IPS DF 4.7 (cell line): ENCODE data around the gene ZNF77.
"Not testable (repeated sequence)": the region's sequence is repeated elsewhere in the genome, so short reads cannot be mapped to it uniquely, and the experiment has no call there.

Source experiments
- DNase-seq: peaks from one replicate; pipeline ENCODE4 v3.0.0-alpha.2; 2013; ENCODE audit warnings: low spot score; ENCODE audit errors: extremely low read depth

The ZNF77 gene

DNA sequence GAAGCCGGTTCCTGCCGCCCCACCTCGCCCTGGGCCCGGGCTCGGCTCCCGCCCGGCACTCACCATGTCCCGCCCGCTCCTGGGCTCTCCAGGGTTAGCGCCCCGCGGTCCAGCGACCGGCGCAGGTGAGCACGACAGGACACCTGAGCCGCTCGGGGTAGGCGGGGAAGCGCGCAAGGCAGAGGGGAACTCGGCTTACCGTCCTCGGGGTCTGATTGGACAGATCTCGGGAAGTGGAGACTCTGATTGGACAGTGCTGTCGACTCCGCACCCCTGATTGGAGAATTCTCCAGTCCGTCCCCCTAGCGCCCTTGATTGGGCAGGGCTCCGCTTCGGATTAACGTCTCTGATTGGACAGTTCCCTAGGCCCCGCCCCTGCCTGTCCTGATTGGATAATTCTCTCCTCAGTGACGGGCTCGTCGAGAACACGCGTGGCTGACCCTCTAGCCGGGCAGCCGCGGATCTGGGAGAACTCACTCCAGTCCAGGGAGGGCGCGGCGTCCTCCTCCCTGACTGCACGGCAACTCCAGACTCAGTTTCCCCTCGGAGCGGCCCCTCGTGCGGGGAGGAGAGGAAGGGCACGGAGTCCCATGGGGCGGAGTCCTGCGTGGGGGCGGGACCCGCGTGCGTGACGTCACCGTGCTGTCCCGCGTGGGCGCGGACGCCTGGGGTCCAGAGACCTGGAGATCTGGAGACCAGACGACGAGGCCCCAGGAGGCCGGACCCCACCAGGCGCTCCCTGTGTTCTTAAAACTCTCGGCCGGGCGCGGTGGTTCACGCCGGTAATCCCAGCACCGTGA lies at the start of gene ZNF77:
TSS of gene ZNF77 (minus strand) at position 197 of the 800 bp plus-strand sequence. CDS start at position 66, 131 bp downstream.
- DNase-seq, result peak; percentile 95

DNA sequence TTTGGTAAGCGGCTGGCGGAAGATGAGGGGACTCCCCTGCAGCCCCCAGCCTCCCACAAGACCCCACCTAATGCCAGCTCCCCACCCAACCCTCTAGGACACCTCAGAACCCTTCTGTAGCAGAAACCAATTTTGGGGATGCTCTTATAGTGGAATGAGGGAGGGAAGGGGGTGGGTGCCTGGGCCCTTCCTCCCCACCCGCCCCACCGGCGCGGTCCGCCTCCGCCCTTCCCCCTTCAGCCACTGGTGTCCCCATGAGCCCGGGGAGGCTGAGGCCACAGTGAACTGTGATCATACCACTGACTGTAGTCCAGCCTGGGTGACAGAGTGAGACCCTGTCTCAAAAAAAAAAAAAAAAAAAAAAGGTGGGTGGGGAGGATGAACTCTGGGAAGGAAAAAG lies 48.8 kb upstream of the ZNF77 start:
- no peak for DNase-seq

DNA sequence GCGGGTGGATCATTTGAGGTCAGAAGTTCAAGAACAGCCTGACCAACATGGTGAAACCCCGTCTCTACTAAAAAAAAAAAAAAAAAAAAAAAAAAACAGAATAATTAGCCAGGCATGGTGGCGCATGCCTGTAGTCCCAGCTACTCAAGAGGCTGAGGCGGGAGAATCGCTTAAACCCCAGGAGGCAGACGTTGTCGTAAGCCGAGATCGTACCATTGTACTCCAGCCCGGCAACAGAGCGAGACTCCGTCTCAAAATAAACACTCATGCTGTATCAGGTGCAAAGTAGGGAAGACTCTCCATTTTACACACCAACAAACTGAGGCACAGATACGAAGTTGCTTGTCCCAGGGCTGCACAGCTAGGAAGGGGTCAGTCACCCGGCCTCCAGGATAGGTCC lies 48.2 kb upstream of the ZNF77 start:
- DNase-seq, result no peak

DNA sequence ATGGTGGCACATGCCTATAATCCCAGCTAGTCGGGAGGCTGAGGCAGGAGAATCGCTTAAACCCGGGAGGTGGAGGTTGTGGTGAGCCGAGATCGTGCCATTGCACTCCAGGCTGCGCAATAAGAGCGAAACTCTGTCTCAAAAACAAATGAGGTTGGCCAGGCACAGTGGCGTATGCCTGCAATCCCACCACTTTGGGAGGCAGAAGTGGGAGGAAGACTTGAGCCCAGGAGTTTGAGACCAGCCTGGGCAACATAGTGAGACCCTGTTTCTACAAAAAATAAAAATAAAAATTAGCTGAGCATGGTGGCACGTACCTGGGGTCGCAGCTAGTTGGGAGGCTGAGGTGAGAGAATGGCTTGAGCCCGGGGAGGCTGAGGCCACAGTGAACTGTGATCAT lies 47.6 kb upstream of the ZNF77 start:
- not testable (repeated sequence) for DNase-seq

DNA sequence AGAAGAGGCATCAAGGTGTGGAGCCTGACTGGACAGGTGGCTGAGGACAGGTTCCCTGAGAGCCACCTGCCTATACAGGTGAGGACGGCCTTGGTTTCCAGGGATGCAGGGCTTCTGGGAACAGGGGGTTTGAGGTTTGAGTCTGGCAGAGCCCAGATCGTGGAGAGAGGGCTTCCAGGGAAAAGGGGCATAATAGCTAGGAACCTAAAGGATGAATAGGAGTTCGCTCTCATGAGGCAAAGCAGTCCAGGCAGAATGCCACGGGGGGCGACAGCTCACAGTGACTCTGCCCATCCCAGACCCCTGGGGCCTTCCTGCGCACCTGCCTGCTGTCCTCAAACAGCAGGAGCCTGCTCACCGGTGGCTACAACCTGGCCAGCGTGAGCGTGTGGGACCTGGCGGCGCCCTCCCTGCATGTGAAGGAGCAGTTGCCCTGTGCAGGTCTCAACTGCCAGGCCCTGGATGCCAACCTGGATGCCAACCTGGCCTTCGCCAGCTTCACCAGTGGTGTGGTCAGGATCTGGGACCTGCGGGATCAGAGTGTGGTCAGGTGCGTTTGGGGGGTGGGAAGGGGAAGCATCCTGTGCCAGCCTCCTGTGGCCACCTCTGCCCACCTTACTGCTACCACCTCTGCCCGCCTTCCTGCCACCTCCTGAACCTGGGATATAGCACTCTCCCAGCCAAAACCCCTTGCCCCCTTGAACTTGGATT lies 44.6 kb upstream of the ZNF77 start:
- no peak for DNase-seq

DNA sequence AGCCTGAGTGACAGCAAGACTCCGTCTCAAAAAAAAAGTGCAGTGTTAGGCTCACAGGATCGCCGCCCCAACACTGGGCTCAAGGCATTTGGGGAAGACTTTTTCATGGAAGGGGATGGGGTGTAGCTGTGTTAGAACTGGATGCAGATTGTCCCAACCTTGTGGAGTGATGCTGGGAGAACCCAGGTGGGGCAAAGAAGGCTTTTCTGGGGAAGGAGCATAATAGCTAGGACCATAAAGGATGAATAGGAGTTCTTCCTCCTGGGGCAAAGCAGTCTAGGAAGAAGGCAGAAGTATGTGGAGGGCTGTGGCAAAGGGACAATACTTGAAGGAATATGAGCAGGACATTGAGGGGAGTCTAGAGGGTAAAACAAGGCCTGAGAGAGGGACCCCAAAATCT lies 43.8 kb upstream of the ZNF77 start:
- DNase-seq, result no peak

DNA sequence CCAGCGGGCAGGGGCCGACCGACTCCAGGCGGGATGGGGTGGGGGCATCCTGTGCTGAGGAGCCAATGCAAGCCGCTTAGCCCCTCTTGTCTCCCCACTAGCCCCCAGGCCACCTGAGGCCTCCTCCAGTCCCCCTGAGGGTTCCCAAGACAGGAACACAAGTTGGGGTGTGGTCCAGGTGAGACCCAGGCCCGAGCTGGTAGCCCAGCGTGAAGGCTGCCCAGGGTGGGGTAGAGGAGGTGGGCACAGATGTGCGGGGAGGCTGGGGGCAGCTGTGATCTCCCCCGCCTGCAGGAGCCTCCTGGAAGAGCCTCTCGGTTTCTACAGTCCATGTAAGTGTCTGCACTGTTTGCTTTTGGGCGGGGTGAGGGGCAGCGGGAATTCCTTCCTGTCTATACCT lies 43.0 kb upstream of the ZNF77 start:
- no peak for DNase-seq

DNA sequence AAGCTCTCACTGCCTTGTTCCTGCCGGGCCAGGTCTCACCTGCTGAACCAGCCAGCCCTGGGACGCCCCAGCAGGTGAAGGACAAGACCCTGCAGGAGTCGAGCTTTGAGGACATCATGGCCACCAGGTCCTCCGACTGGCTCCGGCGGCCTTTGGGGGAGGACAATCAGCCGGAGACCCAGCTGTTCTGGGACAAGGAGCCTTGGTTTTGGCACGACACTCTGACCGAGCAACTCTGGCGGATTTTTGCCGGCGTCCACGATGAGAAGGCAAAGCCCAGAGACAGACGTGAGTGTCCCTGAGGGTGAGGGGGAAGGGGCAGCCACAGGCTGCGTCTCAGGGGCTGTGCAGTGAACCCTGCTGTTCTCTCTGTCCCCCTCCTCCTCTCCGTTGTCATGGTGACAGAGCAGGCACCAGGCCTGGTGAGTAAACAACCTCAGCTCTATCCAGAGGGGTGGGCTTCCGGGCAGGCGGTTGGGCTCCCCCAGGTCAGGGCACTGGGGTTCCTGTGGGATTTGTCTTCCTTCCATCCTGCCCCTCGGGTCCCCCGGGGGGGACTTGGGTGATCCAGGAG lies 42.3 kb upstream of the ZNF77 start:
- DNase-seq, result no peak

DNA sequence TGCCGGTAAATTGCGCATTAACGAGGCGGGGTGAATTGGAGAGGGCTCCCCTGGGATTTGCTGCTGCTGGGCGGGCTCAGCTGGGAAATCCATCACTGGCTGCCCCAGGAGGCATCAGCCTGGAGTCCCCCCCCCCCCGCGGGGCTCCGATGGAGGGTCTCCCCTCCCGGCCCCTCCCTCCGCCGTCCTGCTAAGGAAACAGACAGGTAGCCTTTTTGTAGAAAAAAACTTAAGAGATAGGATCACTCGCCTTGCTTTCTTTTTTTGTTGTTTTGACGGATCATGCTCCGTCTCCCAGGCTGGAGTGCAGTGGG lies 39.4 kb upstream of the ZNF77 start:
- DNase-seq, result no peak

DNA sequence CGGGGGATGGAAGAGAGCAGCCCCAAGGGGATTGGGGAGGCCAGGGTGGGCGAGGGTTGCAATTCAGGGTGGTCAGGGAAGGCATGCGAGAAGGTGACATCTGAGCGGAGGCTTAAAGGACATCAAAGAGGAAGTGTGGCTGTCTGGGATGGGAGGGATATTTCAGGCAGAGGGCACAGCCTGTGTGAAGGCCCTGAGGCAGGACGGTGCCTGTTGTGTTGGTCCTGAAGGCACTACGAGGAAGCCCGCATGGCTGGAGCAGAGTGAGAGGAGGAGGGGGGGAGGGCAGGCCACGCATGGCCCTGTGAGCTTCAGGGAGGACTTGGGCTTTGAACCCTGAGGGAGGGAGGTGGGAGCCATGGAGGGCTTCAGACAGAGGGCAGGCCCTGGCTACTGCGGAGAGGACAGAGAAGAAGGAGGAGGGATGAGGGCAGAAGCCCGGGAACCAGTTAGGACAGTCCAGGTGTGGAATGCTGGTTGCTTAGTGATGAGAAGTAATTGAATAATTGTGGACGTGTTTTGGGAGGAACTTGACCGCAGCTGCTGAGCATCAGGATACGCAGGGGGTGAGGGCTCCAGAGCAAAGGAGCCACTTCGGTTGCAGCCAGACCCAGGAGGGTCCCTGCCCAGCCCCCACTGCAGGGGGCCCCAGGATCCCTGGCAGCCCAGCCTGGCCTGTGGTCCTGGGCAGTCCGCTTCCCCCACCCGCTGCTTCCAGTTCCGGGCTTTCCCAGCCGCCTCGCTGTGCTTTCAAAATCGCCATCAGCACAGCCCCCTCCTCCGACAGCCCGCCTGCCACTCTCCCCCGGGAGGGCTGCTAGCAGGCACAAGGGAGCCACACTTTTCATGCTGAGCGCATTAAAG lies 38.8 kb upstream of the ZNF77 start:
- no peak for DNase-seq

DNA sequence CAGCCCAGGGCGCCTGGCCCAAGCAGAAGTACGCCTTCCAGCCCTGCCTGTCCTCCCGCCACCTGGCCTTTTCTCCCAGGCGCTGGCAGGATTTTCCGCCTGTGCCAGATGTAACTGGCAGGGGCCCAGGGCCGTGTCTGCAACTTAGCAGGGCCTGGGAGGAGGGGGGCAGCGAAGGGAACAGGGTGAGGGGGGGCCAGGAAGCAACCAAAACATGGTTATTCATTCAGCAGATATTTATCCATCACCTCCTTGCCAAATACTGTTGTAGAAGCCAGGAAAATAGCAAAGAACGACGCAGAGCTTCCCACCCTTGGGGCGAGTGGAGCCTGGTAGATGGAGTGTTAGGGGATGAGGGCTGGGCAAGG lies 38.2 kb upstream of the ZNF77 start:
- DNase-seq, result no peak

DNA sequence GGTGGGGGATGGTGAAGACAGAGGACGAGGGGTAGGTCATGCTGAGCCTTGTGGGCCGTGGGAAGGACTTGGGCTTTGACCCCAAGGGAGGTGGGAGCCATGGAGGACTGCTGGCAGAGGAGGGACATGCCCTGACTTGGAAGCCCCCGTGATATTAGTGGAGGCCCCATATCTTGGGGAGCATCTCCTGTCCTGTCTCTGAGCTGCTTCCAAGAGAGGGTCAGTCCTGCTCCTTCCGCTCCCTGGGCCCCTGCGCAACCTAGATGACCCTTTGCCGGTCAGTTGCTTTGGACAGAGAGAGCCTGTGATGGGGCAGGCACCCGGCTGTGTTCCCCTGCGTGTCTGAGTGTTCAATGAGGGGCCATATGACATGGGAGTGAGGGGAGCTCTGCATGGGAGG lies 37.8 kb upstream of the ZNF77 start:
- DNase-seq, result no peak

DNA sequence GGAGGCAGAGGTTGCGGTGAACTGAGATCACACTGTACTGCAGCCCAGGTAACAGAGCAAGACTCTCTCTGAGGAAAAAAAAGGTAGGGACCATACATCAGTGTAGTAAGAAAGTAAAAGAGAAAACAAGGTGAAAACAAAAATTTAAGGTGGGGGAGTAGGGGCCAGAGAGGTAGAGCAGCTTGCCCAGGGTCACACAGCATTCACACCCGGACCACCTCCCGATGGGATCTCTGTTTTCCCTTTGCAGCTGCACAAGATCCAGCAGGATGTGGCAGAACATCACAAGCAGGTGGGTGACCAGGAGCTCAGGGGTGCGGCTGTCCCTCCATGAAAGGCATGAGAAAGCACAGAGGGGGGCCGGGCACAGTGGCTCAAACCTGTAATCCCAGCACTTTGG lies 37.1 kb upstream of the ZNF77 start:
- DNase-seq, result no peak

DNA sequence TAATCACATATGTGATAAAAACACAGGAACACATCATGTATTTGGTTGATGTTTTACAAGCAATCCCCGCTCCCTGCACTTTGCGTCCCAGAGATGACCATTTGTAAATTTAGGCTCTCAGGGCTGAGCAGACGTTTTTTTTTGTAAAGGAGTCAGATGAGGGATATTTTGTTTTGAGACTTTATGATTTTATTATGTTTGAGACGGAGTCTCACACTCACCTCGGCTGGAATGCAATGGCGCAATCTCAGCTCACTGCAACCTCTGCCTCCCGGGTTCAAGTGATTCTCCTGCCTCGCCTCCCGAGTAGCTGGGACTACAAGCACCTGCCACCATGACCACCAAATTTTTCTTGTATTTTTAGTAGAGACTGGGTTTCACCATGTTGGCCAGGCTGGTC lies 34.0 kb upstream of the ZNF77 start:
- no peak for DNase-seq

DNA sequence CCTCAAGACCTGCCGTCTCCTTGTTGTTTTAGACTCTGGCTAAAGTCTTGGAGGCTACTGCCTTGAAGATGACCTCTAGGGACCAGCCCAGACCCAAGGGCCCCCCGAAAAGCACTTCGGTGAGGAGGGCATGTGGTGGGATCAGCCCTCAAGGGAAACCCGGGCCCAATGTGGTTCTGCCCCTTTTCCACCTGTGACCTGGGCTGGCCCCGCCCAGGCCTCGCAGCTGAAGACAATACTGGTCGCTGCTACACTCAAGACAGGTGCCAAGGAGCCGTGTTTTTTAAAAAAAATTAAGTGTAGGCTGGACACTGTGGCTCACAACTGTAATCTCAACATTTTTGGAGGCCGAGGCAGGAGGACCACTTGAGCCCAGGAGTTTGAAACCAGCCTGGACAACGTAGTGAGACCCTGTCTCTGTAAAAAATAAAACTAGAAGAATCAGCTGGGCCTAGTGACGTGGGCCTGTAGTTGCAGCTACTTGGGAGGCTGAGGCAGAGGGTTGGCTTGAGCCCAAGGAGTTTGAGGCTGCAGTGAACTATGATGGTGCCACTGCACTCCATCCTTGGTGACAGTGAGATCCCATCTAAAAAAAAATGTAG lies 33.5 kb upstream of the ZNF77 start:
- DNase-seq, result no peak

DNA sequence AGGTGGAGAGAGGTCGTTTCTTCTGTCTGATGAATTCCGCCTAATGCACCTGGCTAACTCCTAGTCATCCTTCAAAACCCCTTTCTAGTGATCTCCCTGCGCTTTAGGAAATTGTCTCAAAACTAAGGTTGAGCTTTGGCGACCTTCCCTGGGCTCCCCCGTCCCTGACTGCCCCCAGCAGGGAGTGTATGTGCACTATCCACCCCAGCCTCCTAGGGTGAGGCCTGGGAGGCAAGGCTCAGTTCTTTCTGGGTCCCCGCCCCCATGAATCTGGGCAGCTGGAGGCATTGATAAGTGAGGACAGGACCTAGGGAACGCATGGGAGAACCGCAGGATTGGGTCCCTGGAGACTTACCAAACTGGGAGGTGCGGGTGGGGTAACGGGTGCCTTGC lies 33.0 kb upstream of the ZNF77 start:
- DNase-seq, result no peak

DNA sequence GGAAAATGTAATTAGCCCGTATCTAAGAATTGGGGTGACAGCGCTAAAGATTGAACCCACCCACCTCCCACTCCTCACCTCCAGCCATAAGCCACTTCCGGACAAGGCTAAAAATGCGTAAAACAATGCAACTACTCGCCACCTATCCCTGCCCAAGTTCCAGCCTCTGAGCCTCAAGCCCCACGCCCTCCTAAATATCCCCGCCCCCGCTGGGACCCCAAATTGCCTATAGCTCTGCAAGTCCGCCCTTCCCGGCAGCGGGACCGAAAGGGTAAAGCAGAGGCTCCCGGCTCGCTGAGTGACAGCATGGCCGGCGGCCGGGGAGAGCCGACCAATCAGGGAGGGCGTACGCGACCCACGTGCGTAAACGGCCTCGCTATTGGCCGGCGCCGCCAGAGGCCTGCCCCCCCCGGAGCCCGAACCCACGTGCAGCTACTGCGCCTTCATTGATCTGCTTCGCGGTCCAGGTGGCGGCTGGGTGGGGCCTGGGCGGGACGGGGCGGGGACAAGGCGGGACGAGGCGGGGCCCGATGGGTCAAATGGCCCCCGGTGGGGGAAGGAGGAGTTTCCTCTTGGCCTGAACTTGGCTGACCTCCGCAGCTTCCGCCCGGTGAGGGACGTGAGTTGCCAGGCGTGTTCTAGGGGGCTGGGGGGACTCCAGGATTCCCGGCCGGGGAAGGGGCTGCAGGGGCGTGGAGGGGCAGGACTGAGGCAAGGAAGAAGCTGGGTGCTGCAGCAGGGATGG lies 32.4 kb upstream of the ZNF77 start, which contains the start of gene TLE6:
TSS of gene TLE6 (plus strand) at position 564 of the 745 bp plus-strand sequence. CDS start 670 bp downstream, outside the sequence.
- peak; percentile 78 for DNase-seq

DNA sequence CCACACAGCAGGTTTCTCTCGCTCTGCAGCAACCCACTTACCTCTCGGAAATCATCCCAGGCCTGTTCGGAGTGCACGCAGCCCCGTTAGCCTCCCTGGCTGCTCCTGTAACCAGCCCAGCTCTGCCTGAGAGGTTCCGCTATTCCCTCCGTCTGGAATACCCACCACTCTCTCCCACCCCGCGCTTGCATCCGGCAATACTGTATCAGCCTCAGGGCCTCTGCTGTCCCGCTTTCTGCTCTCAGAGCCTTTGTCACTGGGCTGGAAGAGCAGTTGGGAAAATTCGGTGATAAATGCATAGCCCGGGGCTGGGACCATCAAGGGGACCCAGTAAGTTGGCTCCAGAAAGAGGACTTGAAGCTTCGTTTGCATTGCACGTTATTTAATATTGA lies 31.8 kb upstream of the ZNF77 start:
- no peak for DNase-seq

DNA sequence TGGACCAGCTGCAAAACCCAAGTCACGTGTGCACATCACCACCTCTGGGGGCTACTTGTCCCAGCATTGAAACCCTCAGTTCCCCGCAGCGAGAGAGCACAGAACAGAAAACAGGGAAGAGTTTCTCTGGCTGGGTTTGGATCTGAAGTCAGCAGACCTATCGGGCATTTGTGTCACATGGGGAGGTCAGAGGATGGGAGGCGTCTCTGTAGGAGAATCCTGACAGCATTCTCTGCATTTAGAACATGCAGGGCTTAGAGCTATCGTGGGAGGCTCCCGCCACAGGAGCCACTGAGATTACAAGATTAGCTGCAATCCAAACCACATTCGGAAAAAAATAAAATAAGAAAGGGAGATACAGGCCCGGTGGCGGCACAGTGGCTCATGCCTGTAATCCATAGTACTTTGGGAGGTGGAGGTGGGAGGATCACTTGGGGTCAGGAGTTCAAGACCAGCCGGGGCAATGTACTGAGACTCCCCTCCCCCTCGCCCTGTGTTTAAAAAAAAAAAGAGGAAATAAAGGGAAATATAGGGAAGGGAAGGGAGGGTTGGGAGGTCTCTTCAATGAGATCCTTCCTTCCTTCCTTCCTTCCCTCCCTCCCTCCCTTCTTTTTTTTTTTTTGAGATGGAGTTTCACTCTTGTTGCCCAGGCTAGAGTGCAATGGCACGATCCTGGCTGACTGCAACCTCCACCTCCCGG lies 29.7 kb upstream of the ZNF77 start:
- no peak for DNase-seq

DNA sequence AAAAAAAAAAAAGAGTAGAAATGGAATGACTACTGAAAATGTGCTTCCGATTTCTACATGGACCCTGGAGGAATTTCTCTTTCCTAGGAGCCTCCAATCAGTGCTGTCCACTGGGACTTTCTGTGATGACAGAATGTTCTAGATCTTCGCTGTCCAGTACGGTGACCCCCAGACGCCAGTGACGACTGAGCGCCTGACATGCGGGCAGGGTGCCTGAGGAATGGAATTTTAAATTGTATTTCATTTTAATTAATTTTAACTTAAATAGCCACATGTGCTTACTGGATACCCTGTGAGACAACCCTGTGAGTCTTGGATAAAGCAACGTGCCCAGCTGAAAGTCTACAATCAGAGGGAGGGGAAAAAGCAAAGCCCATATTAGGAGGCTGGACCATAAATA lies 28.5 kb upstream of the ZNF77 start:
- no peak for DNase-seq
